Panc1 (cell line): ENCODE results near the gene WDR27. TPM values are rescaled to one million over a fixed set of nuclear protein-coding genes. Genes with fewer than 3 reads are reported as not detected.

Source experiments
- total RNA-seq: library from RNA; stranded (reverse); gene quantifications from one replicate; pipeline ENCODE4 v1.2.1, GENCODE V29; 2021; ENCODE audit not compliant: unreplicated experiment

Gene WDR27
- total RNA-seq, 1 experiment from 2014 or later: 56.3 TPM

Other genes with a start within 250 kb of the WDR27 start
- 31.5 TPM for gene C6orf120, start 97 bp upstream of the WDR27 start, total RNA-seq
- gene PHF10, start 22.5 kb upstream of the WDR27 start, total RNA-seq: 71.7 TPM
- gene DYNLT2, start 49.5 kb upstream of the WDR27 start, total RNA-seq: 2.1 TPM
- 38.5 TPM for gene ERMARD, start 49.6 kb upstream of the WDR27 start, total RNA-seq